Caki2 (cell line): ENCODE measurements around the gene CCDC85A. TPM values are rescaled to one million over a fixed set of nuclear protein-coding genes. Genes with fewer than 3 reads are reported as not detected.
"Not testable (repeated sequence)": the region's sequence is repeated elsewhere in the genome, so short reads cannot be mapped to it uniquely, and the experiment has no call there.

Experiments used
- DNase-seq: peaks from one replicate; pipeline ENCODE4 v3.0.0-alpha.2; 2015; ENCODE audit warnings: low read depth
- in situ Hi-C: cut with HindIII; loops from 2 replicates; pipeline ENCODE4 v1.10.0; 2016; ENCODE audit warnings: low sequenced_read_pairs, low pct_unique_long_range_greater_than_20kb, mixed read lengths
- total RNA-seq: library from RNA; depleted of rRNA; stranded (reverse); fragments of >200 nt; shearing (Covaris generic); gene quantifications from 2 replicates; pipeline ENCODE4 v1.2.3, GENCODE V29; 2014; ENCODE audit warnings: low replicate concordance; rRNA removed

CCDC85A gene
- 0.54 and 0.70 TPM in 2 replicates for total RNA-seq

- in situ Hi-C loops, result no loop called here
- peak; percentile 86 for DNase-seq
Measured at GRCh38 chr2:56183643-56184499, at the start of gene CCDC85A. TSS of gene CCDC85A (plus strand) at chr2:56183990. CDS start at chr2:56184625, 635 bp downstream.

- in situ Hi-C loops, result no loop called here
- no peak for DNase-seq
Measured at GRCh38 chr2:56134861-56135260, 48.9 kb upstream of the CCDC85A start.

GRCh38 chr2:56142497-56143061, 41.2 kb upstream of the CCDC85A start:
- in situ Hi-C loops, DNase-seq: not testable (repeated sequence)

GRCh38 chr2:56147907-56148306, 35.9 kb upstream of the CCDC85A start:
- in situ Hi-C loops, result no loop called here
- no peak for DNase-seq

- in situ Hi-C loops, result no loop called here
- no peak for DNase-seq
Measured at GRCh38 chr2:56148825-56149224, 35.0 kb upstream of the CCDC85A start.

GRCh38 chr2:56151841-56152240, 31.9 kb upstream of the CCDC85A start:
- no peak for DNase-seq
- in situ Hi-C loops, result no loop called here

- in situ Hi-C loops, result no loop called here
- DNase-seq, result no peak
Measured at GRCh38 chr2:56155188-56155587, 28.6 kb upstream of the CCDC85A start.

GRCh38 chr2:56159875-56160274, 23.9 kb upstream of the CCDC85A start:
- in situ Hi-C loops, DNase-seq: not testable (repeated sequence)

GRCh38 chr2:56167616-56168562, 15.9 kb upstream of the CCDC85A start:
- DNase-seq, result no peak
- in situ Hi-C loops, result no loop called here

GRCh38 chr2:56169521-56169920, 14.3 kb upstream of the CCDC85A start:
- DNase-seq, result no peak
- in situ Hi-C loops, result no loop called here

- DNase-seq, result no peak
- in situ Hi-C loops, result no loop called here
Measured at GRCh38 chr2:56170504-56170903, 13.3 kb upstream of the CCDC85A start.

GRCh38 chr2:56170988-56171387, 12.8 kb upstream of the CCDC85A start:
- in situ Hi-C loops, result no loop called here
- no peak for DNase-seq

- in situ Hi-C loops, result no loop called here
- no peak for DNase-seq
Measured at GRCh38 chr2:56175779-56176178, 8.0 kb upstream of the CCDC85A start.

- DNase-seq, result no peak
- in situ Hi-C loops, result no loop called here
Measured at GRCh38 chr2:56177420-56178220, 6.2 kb upstream of the CCDC85A start.

GRCh38 chr2:56179931-56180330, 3.9 kb upstream of the CCDC85A start:
- DNase-seq, result no peak

GRCh38 chr2:56182420-56182819, 1.4 kb upstream of the CCDC85A start:
- in situ Hi-C loops, result no loop called here
- DNase-seq, result no peak

More at GRCh38 chr2:56179931-56180330, 3.9 kb upstream of the CCDC85A start:
- in situ Hi-C loops, result no loop called here

- DNase-seq, result peak; percentile 48
- in situ Hi-C loops, result no loop called here
Measured at GRCh38 chr2:56184500-56185011, 766 bp downstream of the CCDC85A start.
